HUES6 (cell line): Measurements from ENCODE around the gene RPTOR.

Source experiments
- H3K27ac ChIP-seq: 2 replicates; pipeline ENCODE4 v1.7.0; 2013; ENCODE audit warnings: low read depth, mild to moderate bottlenecking, low read length, inconsistent platforms
- H3K27me3 ChIP-seq: 2 replicates; pipeline ENCODE4 v1.6.1; 2013; ENCODE audit warnings: low read length; ENCODE audit not compliant: control insufficient read depth, insufficient read depth
- H3K36me3 ChIP-seq: 2 replicates; pipeline ENCODE4 v1.6.1; 2013; ENCODE audit warnings: low read length; ENCODE audit not compliant: control insufficient read depth, insufficient read depth
- H3K4me1 ChIP-seq: 2 replicates; pipeline ENCODE4 v1.6.1; 2013; ENCODE audit warnings: low read length; ENCODE audit not compliant: control insufficient read depth, insufficient read depth
- H3K4me3 ChIP-seq: 2 replicates; pipeline ENCODE4 v1.5.1; 2013; ENCODE audit warnings: low read depth, low read length
- H3K9ac ChIP-seq: one replicate; pipeline ENCODE4 v1.6.1; 2013; ENCODE audit warnings: mild to moderate bottlenecking, low read length
- H3K9me3 ChIP-seq: 2 replicates; pipeline ENCODE4 v1.6.1; 2013; ENCODE audit warnings: low read depth, low read length; ENCODE audit not compliant: control insufficient read depth, insufficient read depth

Gene RPTOR

DNA sequence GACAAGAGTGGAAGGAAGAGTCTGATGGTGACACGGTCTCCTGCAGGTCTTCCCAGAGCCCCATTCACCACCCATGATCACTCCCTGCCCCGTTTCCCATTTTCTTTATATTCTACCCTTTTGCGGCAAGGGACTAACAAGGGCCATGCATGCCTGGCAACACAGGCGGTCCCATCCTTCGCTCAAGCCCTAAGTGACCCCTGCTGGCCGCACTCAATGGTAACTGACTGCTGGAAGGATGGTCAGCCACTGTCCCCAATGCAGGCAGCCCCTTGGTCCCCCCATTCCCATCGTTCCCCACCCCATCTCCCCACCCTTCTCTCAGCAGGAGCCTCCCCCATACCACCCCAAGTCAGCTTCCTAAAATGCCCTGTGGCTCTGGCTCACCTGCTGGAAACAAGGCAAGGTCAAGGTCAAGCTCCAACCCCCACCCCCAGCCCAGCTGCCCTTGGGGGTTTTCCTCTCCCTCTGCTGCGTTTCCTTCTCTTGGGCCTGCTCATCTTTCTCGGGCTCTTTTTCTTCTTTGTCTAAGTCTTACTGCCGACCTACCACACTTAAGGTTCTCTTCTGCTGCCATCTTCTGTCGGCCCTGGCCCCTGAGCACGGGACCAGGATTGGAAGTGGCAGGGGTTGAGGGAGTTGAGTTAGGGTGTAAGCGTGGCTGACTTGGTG, 116.0 kb downstream of the RPTOR start:
- Histone ChIP-seq H3K9ac (no peak overlapping the region), H3K27me3 (no peaks in the 10 kb centered on the region), H3K4me3 (no peak overlapping the region), H3K9me3 (0 out of 2 replicates have a peak, but pooled peaks cover 4% of the 10 kb centered on the region), H3K36me3 (no peaks in the 10 kb centered on the region), H3K27ac (no peak overlapping the region), H3K4me1 (peaks cover 16% of the 10 kb centered on the region)

DNA sequence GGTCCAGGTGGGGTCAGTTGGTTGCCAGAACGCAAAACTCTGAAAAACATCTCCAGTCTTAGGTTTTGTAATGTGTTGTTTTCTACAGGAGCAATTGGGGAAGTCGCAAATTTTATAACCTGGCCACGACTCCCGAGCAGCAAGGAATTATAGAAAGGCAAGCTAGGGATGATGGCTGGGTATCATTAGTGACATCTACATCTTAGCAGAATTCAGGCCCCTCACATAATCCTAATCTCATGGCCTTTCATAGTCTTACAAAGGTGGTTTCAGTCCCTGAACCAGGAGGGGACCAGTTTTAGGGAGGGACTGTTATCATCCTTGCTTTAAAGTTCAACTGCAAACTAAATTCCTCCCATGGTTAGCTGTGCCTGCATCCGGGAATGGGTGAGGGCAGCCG, 117.9 kb downstream of the RPTOR start:
- H3K9ac ChIP-seq, result no peak overlapping the region

DNA sequence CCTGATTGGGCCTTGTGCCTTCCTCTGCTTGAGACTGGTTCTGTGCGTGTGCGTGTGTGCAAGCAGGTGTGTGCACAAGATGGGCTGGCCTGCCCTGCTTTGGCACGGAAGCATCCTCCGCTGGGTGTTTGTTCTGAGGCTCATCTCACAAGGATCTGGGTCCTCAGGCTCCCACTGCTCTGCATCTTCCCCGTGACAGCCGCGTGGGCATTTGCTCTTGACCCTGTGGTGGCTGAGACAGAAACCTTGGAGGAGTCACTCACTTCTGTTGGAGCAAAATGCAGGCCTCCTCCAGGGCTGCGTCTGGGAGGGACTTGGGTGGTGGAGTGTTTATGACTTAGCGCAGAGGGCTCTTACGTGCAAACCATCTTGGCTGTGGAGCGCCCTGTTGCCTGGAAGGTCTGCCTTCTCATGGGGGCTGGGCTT, 119.2 kb downstream of the RPTOR start:
- Histone ChIP-seq H3K9me3 (no peaks in the 10 kb centered on the region), H3K9ac (no peak overlapping the region), H3K36me3 (no peaks in the 10 kb centered on the region), H3K27ac (no peak overlapping the region), H3K4me1 (peaks cover 25% of the 10 kb centered on the region), H3K4me3 (no peak overlapping the region), H3K27me3 (no peaks in the 10 kb centered on the region)

More for the DNA sequence above, 117.9 kb downstream of the RPTOR start:
- H3K27me3 ChIP-seq, result no peaks in the 10 kb centered on the region
- no peak overlapping the region for H3K4me3 ChIP-seq
- H3K9me3 ChIP-seq, result no peaks in the 10 kb centered on the region
- peaks cover 16% of the 10 kb centered on the region for H3K4me1 ChIP-seq
- no peak overlapping the region for H3K27ac ChIP-seq
- H3K36me3 ChIP-seq, result no peaks in the 10 kb centered on the region

DNA sequence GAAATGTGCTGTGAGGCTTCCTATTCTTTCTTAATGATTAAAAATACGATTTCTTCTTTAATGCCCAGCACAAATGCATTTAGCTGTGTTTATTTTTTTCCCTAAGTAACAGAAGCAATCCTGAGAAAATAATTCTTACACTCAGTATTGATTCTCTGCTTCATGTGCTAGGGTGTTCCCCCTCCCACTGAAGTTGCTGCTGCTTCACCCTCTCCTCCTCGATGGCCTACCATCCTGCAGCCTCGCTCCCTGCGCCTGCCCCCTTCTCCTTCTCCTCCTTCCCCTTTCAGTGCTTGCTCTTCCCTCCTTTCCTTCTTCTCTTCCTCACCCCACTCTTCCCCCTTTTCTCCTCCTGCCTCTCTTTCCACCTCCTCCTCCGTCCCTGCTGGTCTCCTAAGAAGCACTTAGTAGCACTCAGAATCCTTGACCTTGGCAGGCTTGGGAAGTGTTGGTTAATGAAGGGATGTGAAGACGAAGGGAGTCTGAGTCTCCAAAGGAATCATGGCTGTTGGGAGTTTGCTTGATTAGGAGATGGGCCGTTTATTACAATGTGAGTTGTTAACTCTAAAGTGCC, 119.7 kb downstream of the RPTOR start:
- Histone ChIP-seq H3K9me3 (no peaks in the 10 kb centered on the region), H3K36me3 (no peaks in the 10 kb centered on the region), H3K27ac (no peak overlapping the region), H3K9ac (no peak overlapping the region), H3K4me1 (peaks cover 25% of the 10 kb centered on the region), H3K27me3 (no peaks in the 10 kb centered on the region), H3K4me3 (no peak overlapping the region)

DNA sequence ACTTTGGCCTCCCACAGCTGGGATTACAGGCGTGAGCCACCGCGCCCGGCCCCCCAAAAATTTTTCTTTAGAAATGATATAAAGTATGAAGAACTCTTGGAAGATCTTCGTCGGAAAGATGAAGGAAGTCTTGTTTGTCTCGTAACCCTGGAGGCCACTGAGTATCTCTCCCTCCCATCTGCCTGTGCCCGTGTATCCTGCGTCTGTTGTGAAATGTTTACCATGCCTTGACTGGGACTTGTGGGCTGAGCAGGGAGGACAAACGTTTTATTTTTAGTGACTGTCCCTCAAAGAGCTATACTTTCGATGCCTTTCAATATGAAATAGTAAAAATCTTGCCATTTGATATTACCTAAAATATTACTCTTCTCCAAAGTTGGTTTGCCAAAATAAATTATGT, 121.2 kb downstream of the RPTOR start:
- Histone ChIP-seq H3K4me3 (no peak overlapping the region), H3K9me3 (no peaks in the 10 kb centered on the region), H3K27me3 (no peaks in the 10 kb centered on the region), H3K4me1 (peaks cover 25% of the 10 kb centered on the region), H3K27ac (no peak overlapping the region), H3K9ac (no peak overlapping the region), H3K36me3 (no peaks in the 10 kb centered on the region)

DNA sequence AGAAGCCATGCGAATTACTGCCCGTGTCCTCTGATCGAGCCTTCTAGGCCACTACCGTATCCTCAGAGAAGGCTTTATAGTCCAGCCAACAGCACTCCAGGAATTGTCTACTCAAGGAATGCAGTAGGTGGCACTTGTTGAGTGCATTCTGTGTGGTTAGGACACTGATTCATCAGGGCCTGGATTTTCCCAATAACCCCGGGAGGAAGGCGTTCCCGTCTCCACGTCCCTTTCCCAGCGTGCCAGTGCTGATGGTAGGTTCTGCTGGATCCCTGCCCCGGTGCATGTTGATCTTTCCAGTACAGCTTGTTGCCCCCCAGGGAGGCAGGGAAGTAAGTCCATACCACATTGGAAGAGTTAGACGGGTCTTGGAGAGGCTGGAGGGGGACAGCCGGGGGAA, 122.2 kb downstream of the RPTOR start:
- Histone ChIP-seq H3K9ac (no peak overlapping the region), H3K27me3 (no peaks in the 10 kb centered on the region), H3K36me3 (no peaks in the 10 kb centered on the region), H3K4me1 (peaks cover 25% of the 10 kb centered on the region), H3K9me3 (no peaks in the 10 kb centered on the region), H3K4me3 (no peak overlapping the region), H3K27ac (no peak overlapping the region)

DNA sequence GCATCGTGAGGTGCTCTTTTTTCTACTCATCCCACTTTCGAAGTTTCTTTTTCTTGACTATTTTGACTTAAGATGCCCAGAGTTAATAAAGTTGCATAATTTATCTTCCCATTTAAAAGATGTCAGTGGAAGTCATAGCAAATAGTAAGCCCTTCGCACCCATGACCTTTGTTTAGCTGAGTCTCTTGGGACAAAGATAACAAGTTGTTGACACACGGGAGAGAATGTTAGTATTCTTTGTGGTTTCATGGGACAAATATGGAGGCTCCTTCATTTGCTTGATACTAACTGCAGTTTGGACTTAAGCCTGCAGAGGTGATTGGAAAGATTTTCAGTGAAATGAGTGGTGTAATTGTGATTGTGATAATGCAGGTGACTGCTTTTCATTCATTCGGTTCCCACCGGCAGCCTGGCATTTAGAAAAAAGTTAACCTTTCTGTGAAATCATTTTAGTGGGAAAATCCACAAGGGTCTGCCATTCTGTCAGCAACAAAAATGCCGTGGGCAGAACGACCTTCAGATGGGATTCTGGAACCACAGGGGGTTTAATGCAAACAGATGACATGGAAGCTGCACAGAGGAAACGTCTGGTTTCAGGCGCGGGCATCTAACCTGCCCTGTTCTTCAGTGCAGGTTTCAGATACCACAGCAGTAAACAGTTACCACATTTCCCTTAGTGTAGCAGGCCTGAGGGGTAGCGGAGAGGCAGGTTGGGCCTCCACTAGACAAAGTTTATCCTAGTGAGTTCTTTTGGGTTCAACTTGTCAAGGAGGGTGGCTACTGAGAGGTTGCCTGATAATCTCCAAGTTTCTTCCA, 123.0 kb downstream of the RPTOR start:
- Histone ChIP-seq H3K4me1 (peaks cover 25% of the 10 kb centered on the region), H3K9ac (no peak overlapping the region), H3K9me3 (no peaks in the 10 kb centered on the region), H3K27me3 (no peaks in the 10 kb centered on the region), H3K4me3 (no peak overlapping the region), H3K36me3 (no peaks in the 10 kb centered on the region), H3K27ac (no peak overlapping the region)

DNA sequence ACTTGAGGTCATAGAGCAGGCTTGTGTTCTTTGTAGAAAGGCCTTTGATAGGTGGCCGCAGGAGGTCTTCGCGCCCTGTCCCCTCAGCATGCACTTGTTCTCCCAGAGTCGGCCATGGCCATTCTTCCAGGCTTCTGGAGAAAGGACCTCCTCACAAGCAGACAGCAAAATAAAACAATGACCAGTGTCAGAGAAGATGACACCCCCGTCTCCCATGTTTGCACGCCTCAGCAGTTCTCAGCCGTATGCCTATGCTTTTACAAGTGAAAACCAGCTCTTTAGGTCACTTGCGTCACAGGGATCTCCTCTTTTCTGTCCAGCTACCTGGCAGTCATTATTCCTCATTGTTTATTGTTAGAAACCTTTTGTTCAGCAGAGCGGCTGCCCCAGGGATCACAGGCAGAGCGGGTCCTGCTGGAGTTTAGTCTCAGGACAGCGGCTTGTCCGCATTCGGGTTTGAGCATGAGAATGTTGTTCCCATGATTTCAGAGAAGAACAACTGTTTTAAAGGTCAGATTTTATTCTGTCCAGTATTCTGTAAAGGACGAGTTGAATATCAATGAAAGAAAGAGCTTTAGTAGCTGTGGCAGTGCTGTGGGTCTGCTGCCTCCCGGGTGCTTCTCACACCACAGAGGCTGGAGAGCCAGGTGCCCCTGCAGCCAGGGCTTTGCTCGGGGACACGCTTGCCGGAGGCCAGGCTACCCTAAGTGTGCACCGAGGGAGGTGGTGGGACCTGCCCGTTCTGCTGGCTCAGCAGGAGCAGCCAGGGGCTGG, 123.9 kb downstream of the RPTOR start:
- H3K4me1 ChIP-seq, result peaks cover 28% of the 10 kb centered on the region
- no peak overlapping the region for H3K9ac ChIP-seq
- no peak overlapping the region for H3K4me3 ChIP-seq
- H3K36me3 ChIP-seq, result no peaks in the 10 kb centered on the region
- no peaks in the 10 kb centered on the region for H3K27me3 ChIP-seq
- no peak overlapping the region for H3K27ac ChIP-seq
- no peaks in the 10 kb centered on the region for H3K9me3 ChIP-seq

DNA sequence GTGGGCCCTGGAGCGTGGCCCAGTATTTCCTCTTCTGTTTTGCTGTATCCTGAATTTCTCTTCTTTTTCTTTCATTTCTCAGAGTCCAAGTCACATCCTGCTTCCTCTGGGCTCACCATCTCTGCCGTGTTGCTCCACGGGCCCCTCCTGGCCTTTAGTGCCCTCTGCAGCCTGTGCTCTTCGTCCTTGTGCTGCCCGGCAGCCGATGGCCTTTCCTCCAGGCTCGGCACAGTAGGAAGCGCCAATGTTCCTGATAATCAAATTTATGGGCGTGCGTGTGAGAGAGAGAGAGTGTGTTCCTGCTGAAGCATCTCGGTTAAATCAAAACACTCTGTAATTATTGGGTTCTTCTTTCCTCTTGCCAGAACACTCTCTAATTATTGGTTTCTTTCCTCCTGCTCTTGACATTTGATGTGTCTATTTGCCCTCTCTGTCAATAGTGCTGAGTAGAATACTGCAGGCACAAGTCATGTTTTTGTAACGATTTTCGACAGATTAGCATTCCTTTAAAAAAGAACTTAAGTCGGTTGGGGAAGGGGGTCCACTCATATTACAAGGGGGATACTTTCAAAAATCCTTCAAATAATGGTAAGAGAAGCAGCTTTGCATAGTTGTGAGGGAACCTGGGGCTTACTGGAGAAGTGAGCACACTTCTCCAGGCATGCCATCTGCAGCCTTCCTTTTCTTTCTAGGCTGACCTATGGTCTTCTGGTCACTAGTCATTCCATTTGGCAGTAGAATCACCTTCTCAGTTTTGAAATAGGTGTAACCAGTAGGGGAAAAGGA, 126.6 kb downstream of the RPTOR start:
- Histone ChIP-seq H3K4me3 (no peak overlapping the region), H3K9ac (no peak overlapping the region), H3K27me3 (no peaks in the 10 kb centered on the region), H3K4me1 (peaks cover 17% of the 10 kb centered on the region), H3K36me3 (no peaks in the 10 kb centered on the region), H3K9me3 (no peaks in the 10 kb centered on the region), H3K27ac (no peak overlapping the region)

DNA sequence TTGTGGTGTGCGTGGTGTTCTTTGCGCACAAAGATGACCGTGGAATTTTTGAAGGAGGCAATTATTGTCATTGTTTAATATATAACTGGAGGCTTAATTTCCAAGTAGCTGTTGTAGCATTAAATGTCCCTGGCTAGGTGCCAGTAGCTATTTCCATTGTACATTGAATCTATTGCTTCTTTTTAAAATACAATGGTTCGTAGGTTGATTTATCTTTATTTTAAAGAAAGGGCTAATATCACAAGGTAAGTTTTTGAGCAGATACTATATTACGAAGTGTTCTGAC, 127.1 kb downstream of the RPTOR start:
- Histone ChIP-seq H3K27ac (no peak overlapping the region), H3K27me3 (no peaks in the 10 kb centered on the region), H3K36me3 (no peaks in the 10 kb centered on the region), H3K9me3 (no peaks in the 10 kb centered on the region), H3K4me1 (peaks cover 17% of the 10 kb centered on the region), H3K4me3 (no peak overlapping the region), H3K9ac (no peak overlapping the region)
